K562 (cell line): Measurements from ENCODE around the gene INCENP. TPM values are rescaled to one million over a fixed set of nuclear protein-coding genes. Genes with fewer than 3 reads are reported as not detected.

Source experiments
- ARID1B ChIP-seq: fragments of 450-650 bp; IDR thresholded peaks from 2 replicates; pipeline ENCODE4 v1.6.1; 2016; ENCODE audit warnings: antibody characterized with exemption, mild to moderate bottlenecking, inconsistent platforms
- ATF7 ChIP-seq: fragments of 450-650 bp; IDR thresholded peaks from 2 replicates; pipeline ENCODE4 v1.7.1; 2014; ENCODE audit warnings: mild to moderate bottlenecking, moderate library complexity
- CGGBP1 ChIP-seq: fragments of 250-450 bp; sonication (Bioruptor Pico); IDR thresholded peaks from 2 replicates; pipeline ENCODE4 v1.9.0; 2021; ENCODE audit warnings: mild to moderate bottlenecking
- CHAMP1 ChIP-seq: fragments of 450-650 bp; IDR thresholded peaks from 2 replicates; pipeline ENCODE4 v1.6.1; 2016; ENCODE audit warnings: mild to moderate bottlenecking
- CREB1 ChIP-seq, 2 experiments: sonication (generic) in 1 of 2; formaldehyde crosslinking in 1 of 2; IDR thresholded peaks; 2 replicates each; pipeline versions ENCODE4 v1.6.1 to v1.8.0; 2012 to 2022; ENCODE audit warnings: inconsistent platforms in 1 of 2, mild to moderate bottlenecking in 1 of 2, missing genetic modification reagents in 1 of 2, moderate library complexity in 1 of 2
- CTBP1 ChIP-seq: fragments of 450-650 bp; IDR thresholded peaks from 2 replicates; pipeline ENCODE4 v1.6.1; 2016; ENCODE audit warnings: borderline replicate concordance
- DACH1 ChIP-seq: fragments of 450-650 bp; IDR thresholded peaks from 2 replicates; pipeline ENCODE4 v1.6.1; 2018; ENCODE audit not compliant: partially characterized antibody
- FOXA3 ChIP-seq, 2 experiments: fragments of 450-650 bp in 1 of 2; sonication (generic) in 1 of 2; formaldehyde crosslinking; IDR thresholded peaks in 1 of 2; conservative IDR thresholded peaks in 1 of 2; 2 replicates each; pipeline versions ENCODE4 v1.4.0 to v1.8.0; 2020 to 2022; ENCODE audit warnings: mild to moderate bottlenecking in 2 of 2, missing genetic modification reagents in 1 of 2
- GATA2 ChIP-seq: sonication (generic); formaldehyde crosslinking; IDR thresholded peaks from 2 replicates; pipeline ENCODE4 v1.4.0; 2020; ENCODE audit warnings: mild to moderate bottlenecking, missing genetic modification reagents
- HDAC2 ChIP-seq: fragments of 450-650 bp; IDR thresholded peaks from 2 replicates; pipeline ENCODE4 v1.6.1; 2016; ENCODE audit warnings: mild to moderate bottlenecking
- MECOM ChIP-seq: fragments of 250-450 bp; sonication (Bioruptor Pico); IDR thresholded peaks from 2 replicates; pipeline ENCODE4 v1.8.0; 2022; ENCODE audit warnings: inconsistent platforms
- NONO ChIP-seq, 2 experiments: fragments of 200-400 bp in 1 of 2; fragments of 450-650 bp in 1 of 2; formaldehyde crosslinking in 1 of 2; IDR thresholded peaks; 2 replicates each; pipeline ENCODE4 v1.6.1; 2017; ENCODE audit warnings: low read depth in 2 of 2, mild to moderate bottlenecking in 2 of 2, moderate library complexity in 2 of 2, low read length in 1 of 2
- NRF1 ChIP-seq, 2 experiments: fragments of 450-650 bp; IDR thresholded peaks in 1 of 2; conservative IDR thresholded peaks in 1 of 2; 2 replicates each; pipeline ENCODE4 v1.6.1; 2014; ENCODE audit warnings: mild to moderate bottlenecking in 2 of 2
- RBM22 ChIP-seq: fragments of 200-400 bp; formaldehyde crosslinking; IDR thresholded peaks from 2 replicates; pipeline ENCODE4 v1.6.1; 2018; ENCODE audit warnings: low read length, low read depth; ENCODE audit not compliant: poor library complexity, severe bottlenecking
- SIN3A ChIP-seq, 2 experiments: fragments of 150-350 bp in 1 of 2; IDR thresholded peaks; 2 replicates each; pipeline ENCODE4 v1.6.1; 2011 to 2016; ENCODE audit warnings: borderline replicate concordance in 2 of 2, low read depth in 2 of 2, low read length in 2 of 2, mild to moderate bottlenecking in 2 of 2, moderate library complexity in 2 of 2; ENCODE audit not compliant: control insufficient read depth in 1 of 2
- STAT6 ChIP-seq: sonication (generic); formaldehyde crosslinking; IDR thresholded peaks from 2 replicates; pipeline ENCODE4 v1.8.1; 2023; ENCODE audit warnings: mild to moderate bottlenecking, missing genetic modification reagents
- TOE1 ChIP-seq, 2 experiments: fragments of 450-650 bp in 1 of 2; sonication (generic) in 1 of 2; formaldehyde crosslinking in 1 of 2; IDR thresholded peaks; 2 replicates each; pipeline versions ENCODE4 v1.7.1 to v1.8.0; 2016 to 2022; ENCODE audit warnings: borderline replicate concordance in 2 of 2, mild to moderate bottlenecking in 2 of 2, antibody characterized with exemption in 1 of 2, inconsistent platforms in 1 of 2, low read depth in 1 of 2, missing genetic modification reagents in 1 of 2, moderate library complexity in 1 of 2
- TRIM28 ChIP-seq: fragments of 450-650 bp; IDR thresholded peaks from 2 replicates; pipeline ENCODE4 v1.6.1; 2017
- XRCC5 ChIP-seq: fragments of 200-400 bp; formaldehyde crosslinking; IDR thresholded peaks from 2 replicates; pipeline ENCODE4 v1.6.1; 2017; ENCODE audit warnings: low read depth, mild to moderate bottlenecking, low read length
- ZNF644 ChIP-seq: fragments of 200-800 bp; sonication (Bioruptor generic); IDR thresholded peaks from 2 replicates; pipeline ENCODE4 v1.6.1; 2016; ENCODE audit warnings: low read depth, missing genetic modification characterization, missing compliant biosample characterization
- ZNF780A ChIP-seq: fragments of 250-450 bp; sonication (Bioruptor Pico); IDR thresholded peaks from 2 replicates; pipeline ENCODE4 v1.5.0; 2021; ENCODE audit warnings: mild to moderate bottlenecking
- polyA plus RNA-seq, 8 experiments: library from polyadenylated mRNA; depleted of rRNA in 4 of 8; stranded (reverse) in 5 of 8; unstranded in 3 of 8; fragments of >200 nt; fragmentation: Nextera tagmentation in 2 of 8; fragmentation: Illumina TruSeq in 1 of 8; extraction: Ambion mirVana in 2 of 8; extraction: Trizol in 1 of 8; gene quantifications; 2 replicates each; pipeline versions ENCODE4 v1.2.1 to v1.2.3, GENCODE V29; 2011 to 2014; ENCODE audit warnings: inconsistent platforms in 1 of 8, missing spikeins in 1 of 8
- total RNA-seq, 7 experiments: library from RNA; depleted of rRNA in 6 of 7; stranded (reverse); fragments of >200 nt in 6 of 7; fragmentation: Illumina TruSeq in 2 of 7; extraction: Trizol in 2 of 7; gene quantifications; 2 replicates each; pipeline versions ENCODE4 v1.2.1 to v1.2.3, GENCODE V29; 2011 to 2021; ENCODE audit warnings: low replicate concordance in 1 of 7

The INCENP gene
- total and polyA plus RNA-seq, 9 of the 15 experiments (the other 6 are each of a cell fraction or from before 2014, with no cell fraction given) = 1.1 to 97.9 (median 28.2) TPM

GRCh38 chr11:62081378-62082291 lies 42.2 kb upstream of the INCENP start (continued):
- TF ChIP-seq NONO (IDR thresholded peaks at IDR 0.05; ENCODE audit: low read depth in 2 of 2, low read length in 1 of 2) (no peak), XRCC5 (peak; percentile 61; the same call in 1 of the 2 replicates), ZNF780A (CRISPR knock-in tag) (no peak), STAT6 (no peak), CHAMP1 (no peak), CGGBP1 (no peak), CTBP1 (peak; percentile 74), RBM22 (no peak), TRIM28 (no peak), DACH1 (peak; percentile 96), CREB1 (IDR thresholded peaks at IDR 0.05) (no peak), CREB1 (CRISPR knock-in tag; IDR thresholded peaks at IDR 0.05) (no peak), FOXA3 (CRISPR knock-in tag; conservative IDR thresholded peaks at IDR 0.05 in 1 of 2, IDR thresholded peaks at IDR 0.05 in 1 of 2) (0 out of 4 replicates have a peak, but pooled peaks of 1 of the 2 experiments have one; percentile 54), SIN3A (IDR thresholded peaks at IDR 0.05; ENCODE audit: borderline replicate concordance in 2 of 2, control insufficient read depth in 1 of 2, low read depth in 2 of 2, low read length in 2 of 2) (no peak), HDAC2 (0 out of 2 replicates have a peak, but pooled peaks have one; percentile 26), MECOM (CRISPR knock-in tag) (no peak), ARID1B (0 out of 2 replicates have a peak, but pooled peaks have one; percentile 27), NRF1 (conservative IDR thresholded peaks at IDR 0.05 in 1 of 2, IDR thresholded peaks at IDR 0.05 in 1 of 2) (0 out of 4 replicates have a peak, but pooled peaks of 1 of the 2 experiments have one; percentile 24), ZNF644 (no peak), TOE1 (IDR thresholded peaks at IDR 0.05; ENCODE audit: borderline replicate concordance) (peak; percentile 90; the same call in 1 of the 2 replicates), TOE1 (CRISPR knock-in tag; IDR thresholded peaks at IDR 0.05; ENCODE audit: borderline replicate concordance, low read depth) (no peak), GATA2 (CRISPR knock-in tag) (no peak), ATF7 (0 out of 2 replicates have a peak, but pooled peaks have one; percentile 14)
